AML-193 (cell line): Measurements from ENCODE around the gene PIGX.

Source experiments
- DNase-seq, 2 experiments: peaks; one replicate each; lab custom pipeline; 2025; lab: John Stamatoyannopoulos, UW

Gene PIGX

GRCh38 chr3:196757876-196758739 lies 45.9 kb downstream of the PIGX start:
- DNase-seq, result no peak

- no peak for DNase-seq
Observed at GRCh38 chr3:196763179-196763578, 51.0 kb downstream of the PIGX start.

- no peak for DNase-seq
Observed at GRCh38 chr3:196765454-196765853, 53.3 kb downstream of the PIGX start.

- DNase-seq, result no peak
Observed at GRCh38 chr3:196771067-196771466, 58.9 kb downstream of the PIGX start.

- no peak for DNase-seq
Observed at GRCh38 chr3:196772102-196772501, 59.9 kb downstream of the PIGX start.

GRCh38 chr3:196772897-196773296 lies 60.7 kb downstream of the PIGX start:
- no peak for DNase-seq

- DNase-seq, result no peak
Observed at GRCh38 chr3:196774191-196774820, 62.1 kb downstream of the PIGX start.

- DNase-seq, result no peak
Observed at GRCh38 chr3:196774848-196775422, 62.8 kb downstream of the PIGX start.

- DNase-seq, result no peak
Observed at GRCh38 chr3:196775938-196776337, 63.8 kb downstream of the PIGX start.

- DNase-seq, result no peak
Observed at GRCh38 chr3:196777836-196778235, 65.7 kb downstream of the PIGX start.

GRCh38 chr3:196778755-196779154 lies 66.6 kb downstream of the PIGX start:
- no peak for DNase-seq

GRCh38 chr3:196782511-196782910 lies 70.3 kb downstream of the PIGX start:
- DNase-seq, result no peak
